K562 (cell line): ENCODE results near the gene PRSS12. TPM values are rescaled to one million over a fixed set of nuclear protein-coding genes. Genes with fewer than 3 reads are reported as not detected.

Experiments used
- AFF1 ChIP-seq, 2 experiments: fragments of 450-650 bp; IDR thresholded peaks; 2 replicates each; pipeline ENCODE4 v1.6.1; 2018; ENCODE audit warnings: mild to moderate bottlenecking in 2 of 2, low read depth in 1 of 2; ENCODE audit not compliant: partially characterized antibody in 2 of 2
- ARNT ChIP-seq, 2 experiments: fragments of 450-650 bp; IDR thresholded peaks; 2 replicates each; pipeline ENCODE4 v1.6.1; 2016; ENCODE audit warnings: mild to moderate bottlenecking in 1 of 2
- EGR1 ChIP-seq: fragments of 450-650 bp; conservative IDR thresholded peaks from 2 replicates; pipeline ENCODE4 v1.6.1; 2017; ENCODE audit warnings: mild to moderate bottlenecking
- GTF2A2 ChIP-seq: IDR thresholded peaks from 2 replicates; pipeline ENCODE4 v1.6.1; 2016; ENCODE audit warnings: mild to moderate bottlenecking, missing genetic modification characterization, missing compliant biosample characterization
- HMG20B ChIP-seq: fragments of 250-450 bp; sonication (Bioruptor Pico); IDR thresholded peaks from 2 replicates; pipeline ENCODE4 v1.5.0; 2021; ENCODE audit warnings: mild to moderate bottlenecking
- JUN ChIP-seq, 2 experiments: sonication (generic) in 1 of 2; formaldehyde crosslinking in 1 of 2; IDR thresholded peaks; 2 replicates each; pipeline versions ENCODE4 v1.6.1 to v1.8.0; 2012 to 2022; ENCODE audit warnings: borderline replicate concordance in 2 of 2, mild to moderate bottlenecking in 2 of 2, improper control_type of control experiment in 1 of 2, low read depth in 1 of 2, low read length in 1 of 2, missing genetic modification reagents in 1 of 2
- MAZ ChIP-seq, 2 experiments: fragments of 450-650 bp in 1 of 2; sonication (generic) in 1 of 2; formaldehyde crosslinking; IDR thresholded peaks in 1 of 2; conservative IDR thresholded peaks in 1 of 2; 2 replicates each; pipeline versions ENCODE4 v1.4.0 to v1.5.0; 2020; ENCODE audit warnings: mild to moderate bottlenecking in 1 of 2, missing genetic modification reagents in 1 of 2
- MEIS2 ChIP-seq: fragments of 450-650 bp; IDR thresholded peaks from 2 replicates; pipeline ENCODE4 v1.6.1; 2014; ENCODE audit warnings: mild to moderate bottlenecking; ENCODE audit not compliant: partially characterized antibody
- PYGO2 ChIP-seq: fragments of 450-650 bp; IDR thresholded peaks from 2 replicates; pipeline ENCODE4 v1.6.1; 2016; ENCODE audit warnings: mild to moderate bottlenecking, missing genetic modification characterization, moderate library complexity, missing compliant biosample characterization
- RBFOX2 ChIP-seq: fragments of 200-400 bp; formaldehyde crosslinking; IDR thresholded peaks from 2 replicates; pipeline ENCODE4 v1.6.1; 2017; ENCODE audit warnings: low read depth, mild to moderate bottlenecking, low read length, moderate library complexity
- SREBF2 ChIP-seq: sonication (generic); formaldehyde crosslinking; IDR thresholded peaks from 2 replicates; pipeline ENCODE4 v1.4.0; 2020; ENCODE audit warnings: mild to moderate bottlenecking, missing genetic modification reagents
- ZNF12 ChIP-seq: sonication (generic); formaldehyde crosslinking; IDR thresholded peaks from 2 replicates; pipeline ENCODE4 v1.4.0; 2020; ENCODE audit warnings: mild to moderate bottlenecking, missing genetic modification reagents
- ZNF263 ChIP-seq: sonication (generic); formaldehyde crosslinking; IDR thresholded peaks from 2 replicates; pipeline ENCODE4 v1.8.0; 2022; ENCODE audit warnings: mild to moderate bottlenecking, missing genetic modification reagents, borderline replicate concordance
- ZNF395 ChIP-seq: fragments of 200-800 bp; sonication (Bioruptor generic); IDR thresholded peaks from 2 replicates; pipeline ENCODE4 v1.6.1; 2017; ENCODE audit warnings: missing genetic modification characterization, missing compliant biosample characterization
- polyA plus RNA-seq, 8 experiments: library from polyadenylated mRNA; depleted of rRNA in 4 of 8; stranded (reverse) in 5 of 8; unstranded in 3 of 8; fragments of >200 nt; fragmentation: Nextera tagmentation in 2 of 8; fragmentation: Illumina TruSeq in 1 of 8; extraction: Ambion mirVana in 2 of 8; extraction: Trizol in 1 of 8; gene quantifications; 2 replicates each; pipeline versions ENCODE4 v1.2.1 to v1.2.3, GENCODE V29; 2011 to 2014; ENCODE audit warnings: inconsistent platforms in 1 of 8, missing spikeins in 1 of 8
- total RNA-seq, 7 experiments: library from RNA; depleted of rRNA in 6 of 7; stranded (reverse); fragments of >200 nt in 6 of 7; fragmentation: Illumina TruSeq in 2 of 7; extraction: Trizol in 2 of 7; gene quantifications; 2 replicates each; pipeline versions ENCODE4 v1.2.1 to v1.2.3, GENCODE V29; 2011 to 2021; ENCODE audit warnings: low replicate concordance in 1 of 7
- TF ChIP-seq, protein P1 (sequence below): fragments of 450-650 bp; IDR thresholded peaks from 2 replicates; pipeline ENCODE4 v1.6.1; 2016; ENCODE audit warnings: mild to moderate bottlenecking

Gene PRSS12
- total and polyA plus RNA-seq, 9 of the 15 experiments (the other 6 are each of a cell fraction or from before 2014, with no cell fraction given) = 0.06 to 0.11 (median 0.09) TPM; not detected in 6

DNA sequence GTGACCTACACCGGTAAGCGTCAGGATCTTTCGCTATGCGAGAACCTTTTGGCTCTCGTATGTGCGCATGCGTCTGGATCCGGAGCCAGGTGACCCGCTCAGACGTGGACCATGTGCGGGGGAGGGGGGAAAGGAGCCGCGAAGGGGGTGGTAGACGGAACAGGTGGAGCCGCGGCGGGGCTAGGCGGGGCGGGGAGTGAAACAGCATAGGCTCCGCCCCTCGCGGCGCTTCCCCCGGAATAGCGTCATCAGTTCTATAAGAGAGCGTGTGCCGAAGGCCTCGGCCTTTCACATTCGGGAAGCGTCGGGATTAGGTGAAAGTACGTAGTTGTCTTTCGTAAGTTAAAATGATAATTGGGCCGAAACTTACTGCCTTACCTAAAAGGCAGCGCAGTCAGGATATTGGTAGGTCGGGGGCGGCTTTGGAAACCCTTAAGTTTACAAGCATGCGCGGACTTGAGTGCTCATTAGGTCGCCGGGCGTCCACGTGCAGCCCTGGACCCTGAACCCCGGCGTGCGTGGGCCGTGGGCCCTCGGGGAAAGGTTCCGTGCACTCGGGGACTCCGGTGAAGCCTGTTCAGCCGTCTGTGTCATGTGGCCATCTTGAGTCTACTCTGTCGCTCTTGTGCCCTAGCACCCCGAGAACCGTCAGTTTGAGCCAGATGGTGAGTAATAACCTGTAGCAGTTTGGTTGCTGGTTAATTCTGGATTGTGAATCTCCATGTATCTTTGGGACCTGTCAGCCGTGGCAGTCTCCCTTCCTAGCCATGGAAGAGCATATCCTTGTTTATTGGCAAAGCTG lies 74.1 kb downstream of the PRSS12 start (continued):
- TF ChIP-seq ZNF12 (CRISPR knock-in tag) = peak; percentile 69; the same call in 1 of the 2 replicates
- TF ChIP-seq JUN (IDR thresholded peaks at IDR 0.05; ENCODE audit: borderline replicate concordance, low read depth, low read length) = peak; percentile 31; the same call in 1 of the 2 replicates
- TF ChIP-seq JUN (CRISPR knock-in tag; IDR thresholded peaks at IDR 0.05; ENCODE audit: borderline replicate concordance) = no peak
- 0 out of 2 replicates have a peak, but pooled peaks have one; percentile 58 for TF ChIP-seq SREBF2
- TF ChIP-seq AFF1 (IDR thresholded peaks at IDR 0.05; ENCODE audit: low read depth in 1 of 2, partially characterized antibody in 2 of 2) = peak in 1 of 2 experiments; percentile 48
- peak; percentile 86 for TF ChIP-seq EGR1
- 0 out of 4 replicates have a peak, but pooled peaks have one; percentile 24 to 49 for TF ChIP-seq ARNT (IDR thresholded peaks at IDR 0.05)
- TF ChIP-seq, protein P1, sequence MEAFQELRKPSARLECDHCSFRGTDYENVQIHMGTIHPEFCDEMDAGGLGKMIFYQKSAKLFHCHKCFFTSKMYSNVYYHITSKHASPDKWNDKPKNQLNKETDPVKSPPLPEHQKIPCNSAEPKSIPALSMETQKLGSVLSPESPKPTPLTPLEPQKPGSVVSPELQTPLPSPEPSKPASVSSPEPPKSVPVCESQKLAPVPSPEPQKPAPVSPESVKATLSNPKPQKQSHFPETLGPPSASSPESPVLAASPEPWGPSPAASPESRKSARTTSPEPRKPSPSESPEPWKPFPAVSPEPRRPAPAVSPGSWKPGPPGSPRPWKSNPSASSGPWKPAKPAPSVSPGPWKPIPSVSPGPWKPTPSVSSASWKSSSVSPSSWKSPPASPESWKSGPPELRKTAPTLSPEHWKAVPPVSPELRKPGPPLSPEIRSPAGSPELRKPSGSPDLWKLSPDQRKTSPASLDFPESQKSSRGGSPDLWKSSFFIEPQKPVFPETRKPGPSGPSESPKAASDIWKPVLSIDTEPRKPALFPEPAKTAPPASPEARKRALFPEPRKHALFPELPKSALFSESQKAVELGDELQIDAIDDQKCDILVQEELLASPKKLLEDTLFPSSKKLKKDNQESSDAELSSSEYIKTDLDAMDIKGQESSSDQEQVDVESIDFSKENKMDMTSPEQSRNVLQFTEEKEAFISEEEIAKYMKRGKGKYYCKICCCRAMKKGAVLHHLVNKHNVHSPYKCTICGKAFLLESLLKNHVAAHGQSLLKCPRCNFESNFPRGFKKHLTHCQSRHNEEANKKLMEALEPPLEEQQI = 0 out of 2 replicates have a peak, but pooled peaks have one; percentile 14
- TF ChIP-seq MAZ (CRISPR knock-in tag; conservative IDR thresholded peaks at IDR 0.05 in 1 of 2, IDR thresholded peaks at IDR 0.05 in 1 of 2) = peak; percentile 73 to 80
- TF ChIP-seq HMG20B (CRISPR knock-in tag) = no peak
- peak; percentile 88 for TF ChIP-seq GTF2A2 (tag)
- TF ChIP-seq ZNF263 = peak; percentile 59; the same call in 1 of the 2 replicates
- peak; percentile 30 for TF ChIP-seq MEIS2
- peak; percentile 58; the same call in 1 of the 2 replicates for TF ChIP-seq ZNF395 (CRISPR knock-in tag)
- TF ChIP-seq PYGO2 (tag) = no peak
- TF ChIP-seq RBFOX2 = peak; percentile 96
